ENCODE data around the gene DAP3.
"Not testable (repeated sequence)": the region's sequence is repeated elsewhere in the genome, so short reads cannot be mapped to it uniquely, and the experiment has no call there.

Gene DAP3

GRCh38 chr1:155719703-155720102, 30.8 kb downstream of the DAP3 start:
- no peak for DNase-seq

- DNase-seq: no peak
Observed at GRCh38 chr1:155725142-155725541, 36.3 kb downstream of the DAP3 start.

- DNase-seq: peak; percentile 18
Observed at GRCh38 chr1:155729031-155729898, 40.4 kb downstream of the DAP3 start.

GRCh38 chr1:155740995-155741394, 52.1 kb downstream of the DAP3 start:
- DNase-seq: no peak

GRCh38 chr1:155741908-155742307, 53.0 kb downstream of the DAP3 start:
- no peak for DNase-seq

GRCh38 chr1:155744711-155745283, 55.9 kb downstream of the DAP3 start:
- no peak for DNase-seq

GRCh38 chr1:155745284-155746228, 56.7 kb downstream of the DAP3 start:
- peak; percentile 91 for DNase-seq

GRCh38 chr1:155747586-155747985, 58.7 kb downstream of the DAP3 start:
- DNase-seq: not testable (repeated sequence)

GRCh38 chr1:155748141-155748540, 59.2 kb downstream of the DAP3 start:
- DNase-seq: not testable (repeated sequence)

GRCh38 chr1:155759017-155759416, 70.1 kb downstream of the DAP3 start:
- not testable (repeated sequence) for DNase-seq

- DNase-seq: no peak
Observed at GRCh38 chr1:155759966-155760630, 71.2 kb downstream of the DAP3 start.

GRCh38 chr1:155760751-155761475, 72.0 kb downstream of the DAP3 start:
- no peak for DNase-seq

GRCh38 chr1:155761736-155762405, 73.0 kb downstream of the DAP3 start:
- DNase-seq: no peak

GRCh38 chr1:155763090-155763815, 74.4 kb downstream of the DAP3 start:
- DNase-seq: not testable (repeated sequence)

- not testable (repeated sequence) for DNase-seq
Observed at GRCh38 chr1:155763989-155764388, 75.1 kb downstream of the DAP3 start.

- not testable (repeated sequence) for DNase-seq
Observed at GRCh38 chr1:155767399-155767989, 78.6 kb downstream of the DAP3 start.

- DNase-seq: no peak
Observed at GRCh38 chr1:155769257-155769656, 80.4 kb downstream of the DAP3 start.

GRCh38 chr1:155773221-155773620, 84.3 kb downstream of the DAP3 start:
- DNase-seq: no peak

GRCh38 chr1:155776414-155776813, 87.5 kb downstream of the DAP3 start:
- DNase-seq: no peak

GRCh38 chr1:155777582-155777981, 88.7 kb downstream of the DAP3 start:
- DNase-seq: no peak
